DND-41 (cell line): Measurements from ENCODE around the gene TJP3.

Experiments
- ATAC-seq: fragments of 200-7000 bp; cut with Tn5 transposase; 3 replicates; pipeline ENCODE4 v1.9.1; 2021; ENCODE audit warnings: low read depth; ENCODE audit not compliant: insufficient read depth
- DNase-seq: peaks from one replicate; pipeline ENCODE4 v3.0.0-alpha.2; 2020
- H2AFZ ChIP-seq: 2 replicates; pipeline ENCODE4 v1.6.0; 2012; ENCODE audit warnings: low read depth, low read length
- H3K27ac ChIP-seq: 2 replicates; pipeline ENCODE4 v1.5.1; 2012; ENCODE audit warnings: low read length, inconsistent platforms
- H3K27me3 ChIP-seq: fragments of 200-600 bp; sonication (generic); 2 replicates; pipeline ENCODE4 v1.6.0; 2012; ENCODE audit warnings: low read length, mild to moderate bottlenecking, inconsistent platforms; ENCODE audit not compliant: insufficient read depth, poor library complexity
- H3K36me3 ChIP-seq: 2 replicates; pipeline ENCODE4 v1.5.1; 2012; ENCODE audit warnings: low read length, inconsistent platforms; ENCODE audit not compliant: insufficient read depth
- H3K4me1 ChIP-seq: 2 replicates; pipeline ENCODE4 v1.5.1; 2012; ENCODE audit warnings: mild to moderate bottlenecking, low read length; ENCODE audit not compliant: insufficient read depth
- H3K4me2 ChIP-seq: 2 replicates; pipeline ENCODE4 v1.6.0; 2012; ENCODE audit warnings: mild to moderate bottlenecking, moderate library complexity, low read length, inconsistent platforms; ENCODE audit not compliant: insufficient read depth
- H3K4me3 ChIP-seq, 2 experiments: fragments of 200-600 bp in 1 of 2; shearing (Covaris generic) in 1 of 2; 2 replicates each; pipeline ENCODE4 v1.5.1; 2012 to 2016; ENCODE audit warnings: inconsistent platforms in 2 of 2, low read length in 2 of 2, mild to moderate bottlenecking in 2 of 2, low read depth in 1 of 2, moderate library complexity in 1 of 2
- H3K79me2 ChIP-seq: 2 replicates; pipeline ENCODE4 v1.6.0; 2012; ENCODE audit warnings: low read length, inconsistent platforms; ENCODE audit not compliant: insufficient read depth
- H3K9ac ChIP-seq: 2 replicates; pipeline ENCODE4 v1.6.0; 2012; ENCODE audit warnings: low read depth, mild to moderate bottlenecking, inconsistent platforms, low read length, moderate library complexity
- H3K9me3 ChIP-seq: 2 replicates; pipeline ENCODE4 v1.5.1; 2012; ENCODE audit warnings: low read length, moderate library complexity, mild to moderate bottlenecking, inconsistent platforms; ENCODE audit not compliant: insufficient read depth, severe bottlenecking
- H4K20me1 ChIP-seq: 2 replicates; pipeline ENCODE4 v1.6.0; 2012; ENCODE audit warnings: low read length; ENCODE audit not compliant: insufficient read depth
- CTCF ChIP-seq: IDR thresholded peaks from 2 replicates; pipeline ENCODE4 v1.5.1; 2012; ENCODE audit warnings: borderline replicate concordance, low read length, moderate library complexity, mild to moderate bottlenecking; ENCODE audit not compliant: poor library complexity, severe bottlenecking; ENCODE audit errors: extremely low read depth
- EZH2 ChIP-seq: IDR thresholded peaks from 3 replicates; pipeline ENCODE4 v1.6.1; 2012; ENCODE audit warnings: borderline replicate concordance, low read depth, mild to moderate bottlenecking, moderate library complexity, low read length, inconsistent platforms; ENCODE audit not compliant: severe bottlenecking

TJP3 gene

GRCh38 chr19:3707868-3708206 is 347 bp upstream of the TJP3 start:
- H3K4me2 ChIP-seq: no peak overlapping the region

GRCh38 chr19:3710265-3710812 is 2.2 kb downstream of the TJP3 start:
- Histone ChIP-seq H3K27ac (no peak overlapping the region), H3K9ac (no peak overlapping the region), H2AFZ (no peak overlapping the region), H3K4me1 (no peaks in the 10 kb centered on the region), H3K9me3 (no peaks in the 10 kb centered on the region), H3K4me3 (no peak overlapping the region), H3K79me2 (no peaks in the 10 kb centered on the region), H3K36me3 (no peaks in the 10 kb centered on the region), H3K4me2 (no peak overlapping the region), H3K27me3 (peaks cover 9% of the 10 kb centered on the region), H4K20me1 (no peaks in the 10 kb centered on the region)
- TF ChIP-seq CTCF (no peak), EZH2 (no peak)
- DNase-seq: no peak
- ATAC-seq: no peak

More at GRCh38 chr19:3707868-3708206, 347 bp upstream of the TJP3 start:
- ATAC-seq (no peak), DNase-seq (no peak)
- Histone ChIP-seq H3K9me3 (no peaks in the 10 kb centered on the region), H3K36me3 (no peaks in the 10 kb centered on the region), H3K4me3 (no peak overlapping the region), H3K27me3 (peaks cover 6% of the 10 kb centered on the region), H3K9ac (no peak overlapping the region), H4K20me1 (no peaks in the 10 kb centered on the region), H3K79me2 (no peaks in the 10 kb centered on the region), H3K4me1 (no peaks in the 10 kb centered on the region), H3K27ac (no peak overlapping the region), H2AFZ (no peak overlapping the region)
- TF ChIP-seq EZH2 (no peak), CTCF (no peak)

GRCh38 chr19:3712663-3713611 is 4.8 kb downstream of the TJP3 start:
- ATAC-seq (no peak), DNase-seq (no peak)
- Histone ChIP-seq H3K9me3 (no peaks in the 10 kb centered on the region), H3K4me1 (no peaks in the 10 kb centered on the region), H3K79me2 (no peaks in the 10 kb centered on the region), H3K27me3 (peaks cover 7% of the 10 kb centered on the region), H3K4me3 (no peak overlapping the region), H4K20me1 (no peaks in the 10 kb centered on the region), H3K36me3 (no peaks in the 10 kb centered on the region), H3K9ac (no peak overlapping the region), H2AFZ (no peak overlapping the region), H3K4me2 (no peak overlapping the region), H3K27ac (no peak overlapping the region)
- TF ChIP-seq EZH2 (no peak), CTCF (no peak)
